Stimulated activated CD8-positive, alpha-beta memory T cell treated with anti-CD3 and anti-CD28 coated beads, Interleukin-15, amount 100 ng/mL, for 48 hours (primary cell): ENCODE results near the gene UBE4B.
"Not testable (repeated sequence)": the region's sequence is repeated elsewhere in the genome, so short reads cannot be mapped to it uniquely, and the experiment has no call there.

Source experiments
- DNase-seq, 2 donors: peaks; one replicate each; pipeline ENCODE4 v3.0.0-alpha.2; 2020; ENCODE audit warnings: low read depth in 2 of 2

Gene UBE4B

GRCh38 chr1:10032590-10033358 is at the start of gene UBE4B:
Gene UBE4B (plus strand): TSS chr1:10032958. CDS start chr1:10033671, 713 bp downstream.
- DNase-seq, result peak; percentile 98 to 99

GRCh38 chr1:9984253-9984652 is 48.5 kb upstream of the UBE4B start:
- DNase-seq, result no peak

GRCh38 chr1:9985001-9985400 is 47.8 kb upstream of the UBE4B start:
- DNase-seq, result no peak

GRCh38 chr1:9989773-9990172 is 43.0 kb upstream of the UBE4B start:
- DNase-seq, result no peak

GRCh38 chr1:9990944-9991343 is 41.8 kb upstream of the UBE4B start:
- DNase-seq, result no peak

GRCh38 chr1:9992910-9993309 is 39.8 kb upstream of the UBE4B start:
- DNase-seq, result no peak

- no peak for DNase-seq
Observed at GRCh38 chr1:9993561-9994075, 39.1 kb upstream of the UBE4B start.

- no peak for DNase-seq
Observed at GRCh38 chr1:9996624-9997582, 35.9 kb upstream of the UBE4B start, which contains the start of gene RBP7. Gene RBP7 (plus strand): TSS chr1:9997228. CDS start chr1:9997259, 31 bp downstream.

GRCh38 chr1:10001016-10001665 is 31.6 kb upstream of the UBE4B start:
- DNase-seq, result no peak

GRCh38 chr1:10005248-10005647 is 27.5 kb upstream of the UBE4B start:
- not testable (repeated sequence) for DNase-seq

GRCh38 chr1:10007169-10007568 is 25.6 kb upstream of the UBE4B start:
- DNase-seq, result no peak

- DNase-seq, result no peak
Observed at GRCh38 chr1:10014016-10014415, 18.7 kb upstream of the UBE4B start.

GRCh38 chr1:10019561-10019960 is 13.2 kb upstream of the UBE4B start:
- no peak for DNase-seq

GRCh38 chr1:10020086-10020485 is 12.7 kb upstream of the UBE4B start:
- DNase-seq, result no peak

- not testable (repeated sequence) for DNase-seq
Observed at GRCh38 chr1:10020678-10021077, 12.1 kb upstream of the UBE4B start.

GRCh38 chr1:10021992-10022391 is 10.8 kb upstream of the UBE4B start:
- DNase-seq, result not testable (repeated sequence)

- DNase-seq, result no peak
Observed at GRCh38 chr1:10022656-10023055, 10.1 kb upstream of the UBE4B start.

GRCh38 chr1:10025354-10025753 is 7.4 kb upstream of the UBE4B start:
- DNase-seq, result no peak

- DNase-seq, result no peak
Observed at GRCh38 chr1:10027027-10027426, 5.7 kb upstream of the UBE4B start.

GRCh38 chr1:10028956-10029500 is 3.7 kb upstream of the UBE4B start:
- DNase-seq, result not testable (repeated sequence)

- DNase-seq, result no peak
Observed at GRCh38 chr1:10031461-10031860, 1.3 kb upstream of the UBE4B start.
